ENCODE results near the gene RALGAPA2. TPM values are rescaled to one million over a fixed set of nuclear protein-coding genes. Genes with fewer than 3 reads are reported as not detected.

RALGAPA2 gene
- total RNA-seq, 1 donor, result 6.2 TPM

DNA sequence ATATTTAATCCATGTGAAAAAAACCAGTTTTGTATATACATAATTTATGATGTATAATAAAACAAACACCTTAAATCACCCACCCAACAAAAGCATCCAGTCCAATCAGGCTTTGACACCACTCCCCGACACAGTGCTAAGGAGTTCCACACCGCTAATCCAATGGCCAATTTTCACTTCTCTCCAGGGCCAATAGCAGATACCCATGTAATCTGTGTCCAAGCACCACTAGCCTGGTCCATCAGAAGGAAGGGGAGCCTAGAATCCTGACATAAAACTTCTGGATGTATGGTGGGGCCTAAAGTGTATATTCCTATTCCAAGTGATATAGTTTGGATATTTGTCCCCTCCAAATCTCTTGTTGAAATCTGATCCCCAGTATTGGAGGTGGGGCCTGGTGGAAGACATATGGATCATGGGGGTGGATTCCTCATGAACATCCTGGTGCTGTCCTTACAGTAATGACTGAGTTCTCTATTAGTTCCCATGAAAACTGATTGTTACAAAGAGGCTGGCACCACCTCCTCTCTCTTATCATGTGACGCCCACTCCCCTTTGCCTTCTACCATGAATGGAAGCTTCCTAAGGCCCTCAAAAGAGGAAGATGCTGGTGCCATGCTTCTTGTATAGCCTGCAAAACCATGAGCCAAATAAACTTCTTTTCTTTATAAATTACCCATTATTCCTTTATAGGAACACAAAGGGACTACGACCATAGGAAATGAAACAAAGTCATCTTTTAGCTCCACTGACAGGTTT lies 20.8 kb downstream of the RALGAPA2 start:
- TF ChIP-seq, protein P1, sequence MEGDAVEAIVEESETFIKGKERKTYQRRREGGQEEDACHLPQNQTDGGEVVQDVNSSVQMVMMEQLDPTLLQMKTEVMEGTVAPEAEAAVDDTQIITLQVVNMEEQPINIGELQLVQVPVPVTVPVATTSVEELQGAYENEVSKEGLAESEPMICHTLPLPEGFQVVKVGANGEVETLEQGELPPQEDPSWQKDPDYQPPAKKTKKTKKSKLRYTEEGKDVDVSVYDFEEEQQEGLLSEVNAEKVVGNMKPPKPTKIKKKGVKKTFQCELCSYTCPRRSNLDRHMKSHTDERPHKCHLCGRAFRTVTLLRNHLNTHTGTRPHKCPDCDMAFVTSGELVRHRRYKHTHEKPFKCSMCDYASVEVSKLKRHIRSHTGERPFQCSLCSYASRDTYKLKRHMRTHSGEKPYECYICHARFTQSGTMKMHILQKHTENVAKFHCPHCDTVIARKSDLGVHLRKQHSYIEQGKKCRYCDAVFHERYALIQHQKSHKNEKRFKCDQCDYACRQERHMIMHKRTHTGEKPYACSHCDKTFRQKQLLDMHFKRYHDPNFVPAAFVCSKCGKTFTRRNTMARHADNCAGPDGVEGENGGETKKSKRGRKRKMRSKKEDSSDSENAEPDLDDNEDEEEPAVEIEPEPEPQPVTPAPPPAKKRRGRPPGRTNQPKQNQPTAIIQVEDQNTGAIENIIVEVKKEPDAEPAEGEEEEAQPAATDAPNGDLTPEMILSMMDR (IDR thresholded peaks at IDR 0.05; ENCODE audit: extremely low read depth, low read depth, low read length), result no peak

DNA sequence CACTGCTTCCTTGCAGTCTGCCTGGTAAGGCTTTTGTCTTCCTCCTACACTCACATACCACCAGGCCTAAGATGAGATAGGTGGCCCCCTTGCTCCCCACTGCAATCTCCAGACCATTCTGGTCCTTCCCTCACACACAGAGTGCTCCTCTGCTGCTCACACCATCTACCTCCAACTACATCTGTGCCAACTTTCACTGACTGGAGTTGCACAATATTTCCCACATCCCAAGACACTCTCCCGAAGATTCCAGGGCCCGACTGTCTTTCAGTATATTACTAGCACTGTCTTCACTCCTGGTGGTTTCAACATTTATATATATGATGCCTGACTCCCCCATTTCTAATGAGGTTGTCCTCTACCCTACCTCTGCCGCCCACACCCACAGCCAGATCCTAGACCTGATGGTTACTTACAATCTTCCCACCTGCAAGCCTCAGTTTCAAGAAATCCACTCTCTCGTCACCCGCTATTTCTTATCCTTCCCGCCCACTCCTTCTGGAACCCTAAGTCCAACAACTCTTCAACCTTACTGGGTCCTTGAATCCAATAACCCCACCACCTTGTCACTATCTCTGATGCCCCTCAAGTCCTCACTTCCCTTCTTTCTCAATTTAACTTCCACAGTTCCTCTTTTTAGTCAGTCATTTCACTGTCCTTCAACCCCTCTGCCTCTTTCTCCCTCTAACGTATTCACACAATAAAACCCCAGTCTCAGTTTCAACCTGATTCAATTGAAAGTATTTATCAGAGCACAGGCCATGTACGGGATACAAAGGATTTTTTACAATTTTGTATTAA lies 21.6 kb downstream of the RALGAPA2 start:
- no peak for DNase-seq (ENCODE audit: insufficient read length, low spot score, missing footprints)
- Histone ChIP-seq H3K9me3 (ENCODE audit: low read depth, low read length) (no peaks in the 10 kb centered on the region), H3K27me3 (ENCODE audit: insufficient read depth, low read length) (no peaks in the 10 kb centered on the region), H3K79me2 (ENCODE audit: insufficient read depth, low read length) (no peaks in the 10 kb centered on the region), H2AFZ (ENCODE audit: low read length) (no peak overlapping the region), H3K36me3 (ENCODE audit: insufficient read depth, low read length) (no peaks in the 10 kb centered on the region), H3K4me2 (ENCODE audit: insufficient read depth, low read length) (no peak overlapping the region), H3K4me1 (ENCODE audit: insufficient read depth, low read length) (no peaks in the 10 kb centered on the region), H4K20me1 (ENCODE audit: insufficient read depth, low read length) (peaks cover 11% of the 10 kb centered on the region), H3K4me3 (ENCODE audit: insufficient read depth, low read length) (no peak overlapping the region), H3K27ac (ENCODE audit: low read depth, low read length) (no peak overlapping the region)
- TF ChIP-seq, protein P1 (IDR thresholded peaks at IDR 0.05; ENCODE audit: extremely low read depth, low read depth, low read length), result no peak

More for the DNA sequence above, 20.8 kb downstream of the RALGAPA2 start:
- H4K20me1 ChIP-seq (ENCODE audit: insufficient read depth, low read length), result peaks cover 11% of the 10 kb centered on the region
- no peak overlapping the region for H2AFZ ChIP-seq (ENCODE audit: low read length)
- no peak overlapping the region for H3K4me3 ChIP-seq (ENCODE audit: insufficient read depth, low read length)
- no peaks in the 10 kb centered on the region for H3K36me3 ChIP-seq (ENCODE audit: insufficient read depth, low read length)
- H3K4me2 ChIP-seq (ENCODE audit: insufficient read depth, low read length), result no peak overlapping the region
- no peaks in the 10 kb centered on the region for H3K9me3 ChIP-seq (ENCODE audit: low read depth, low read length)
- H3K27ac ChIP-seq (ENCODE audit: low read depth, low read length), result no peak overlapping the region
- H3K79me2 ChIP-seq (ENCODE audit: insufficient read depth, low read length), result no peaks in the 10 kb centered on the region
- H3K27me3 ChIP-seq (ENCODE audit: insufficient read depth, low read length), result no peaks in the 10 kb centered on the region
- H3K4me1 ChIP-seq (ENCODE audit: insufficient read depth, low read length), result no peaks in the 10 kb centered on the region
- no peak for DNase-seq (ENCODE audit: insufficient read length, low spot score, missing footprints)

DNA sequence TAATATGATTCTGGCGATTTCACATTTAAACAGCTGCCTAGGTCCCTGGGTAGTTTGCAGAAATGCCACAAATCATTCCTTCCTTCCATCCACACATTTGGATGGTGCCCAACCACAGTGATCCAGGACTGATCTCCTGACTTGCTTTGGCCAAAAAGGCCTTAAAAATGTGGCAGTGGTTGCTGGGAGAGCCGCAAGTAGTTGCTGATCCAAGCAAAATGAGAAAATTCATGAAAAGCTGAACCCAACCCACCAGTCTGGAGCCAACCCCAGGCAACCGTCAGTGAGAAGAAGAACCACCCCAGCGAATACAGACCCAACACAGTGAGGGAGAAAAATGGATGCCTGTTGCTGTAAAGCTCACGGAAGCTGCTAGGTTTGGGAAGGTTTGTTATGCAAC lies 25.1 kb downstream of the RALGAPA2 start:
- no peak overlapping the region for H3K4me3 ChIP-seq (ENCODE audit: insufficient read depth, low read length)
- H3K9me3 ChIP-seq (ENCODE audit: low read depth, low read length), result no peaks in the 10 kb centered on the region
- TF ChIP-seq, protein P1 (IDR thresholded peaks at IDR 0.05; ENCODE audit: extremely low read depth, low read depth, low read length), result no peak
- H3K27ac ChIP-seq (ENCODE audit: low read depth, low read length), result no peak overlapping the region
- H3K27me3 ChIP-seq (ENCODE audit: insufficient read depth, low read length), result no peaks in the 10 kb centered on the region
- no peak for DNase-seq (ENCODE audit: insufficient read length, low spot score, missing footprints)
- H3K79me2 ChIP-seq (ENCODE audit: insufficient read depth, low read length), result no peaks in the 10 kb centered on the region
- H3K4me1 ChIP-seq (ENCODE audit: insufficient read depth, low read length), result no peaks in the 10 kb centered on the region
- no peak overlapping the region for H2AFZ ChIP-seq (ENCODE audit: low read length)
- no peak overlapping the region for H3K4me2 ChIP-seq (ENCODE audit: insufficient read depth, low read length)
- H3K36me3 ChIP-seq (ENCODE audit: insufficient read depth, low read length), result no peaks in the 10 kb centered on the region
- H4K20me1 ChIP-seq (ENCODE audit: insufficient read depth, low read length), result peaks cover 8% of the 10 kb centered on the region

DNA sequence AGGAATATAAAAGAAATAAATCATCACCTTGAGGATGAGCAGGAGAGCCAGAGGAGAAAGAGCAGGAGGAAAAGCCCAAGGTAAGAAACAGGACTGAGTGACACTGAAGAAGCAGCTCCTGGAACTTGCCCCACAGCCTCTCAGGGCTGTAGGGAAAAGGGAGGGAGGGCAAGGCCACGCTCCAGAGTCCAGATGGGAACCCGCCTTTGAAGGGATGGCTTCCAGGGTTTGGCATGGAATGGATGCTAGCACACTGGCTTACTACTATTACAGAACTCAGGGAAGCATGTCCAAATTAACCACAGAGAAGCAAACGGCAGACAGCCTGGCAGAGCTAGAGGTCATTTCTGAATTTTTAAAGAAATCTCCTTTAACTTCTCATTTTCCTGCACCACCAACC lies 26.8 kb downstream of the RALGAPA2 start:
- Histone ChIP-seq H2AFZ (ENCODE audit: low read length) (no peak overlapping the region), H3K9me3 (ENCODE audit: low read depth, low read length) (no peaks in the 10 kb centered on the region), H3K27ac (ENCODE audit: low read depth, low read length) (no peak overlapping the region), H3K4me2 (ENCODE audit: insufficient read depth, low read length) (no peak overlapping the region), H3K36me3 (ENCODE audit: insufficient read depth, low read length) (no peaks in the 10 kb centered on the region), H3K4me1 (ENCODE audit: insufficient read depth, low read length) (no peaks in the 10 kb centered on the region), H3K27me3 (ENCODE audit: insufficient read depth, low read length) (no peaks in the 10 kb centered on the region), H3K4me3 (ENCODE audit: insufficient read depth, low read length) (no peak overlapping the region), H4K20me1 (ENCODE audit: insufficient read depth, low read length) (peaks cover 7% of the 10 kb centered on the region), H3K79me2 (ENCODE audit: insufficient read depth, low read length) (no peaks in the 10 kb centered on the region)
- DNase-seq (ENCODE audit: insufficient read length, low spot score, missing footprints), result no peak
- TF ChIP-seq, protein P1 (IDR thresholded peaks at IDR 0.05; ENCODE audit: extremely low read depth, low read depth, low read length), result no peak

All from osteoblast (primary cell).